GM23338 (cell line): ENCODE results near the gene SZT2.

Experiments
- CREB1 ChIP-seq: fragments of 250-450 bp; sonication (Bioruptor Pico); IDR thresholded peaks from 2 replicates; pipeline ENCODE4 v1.5.0; 2020; ENCODE audit warnings: low read depth, mild to moderate bottlenecking, moderate library complexity
- TF ChIP-seq, protein P1 (sequence below), 2 experiments: fragments of 200-600 bp in 1 of 2; sonication (generic) in 1 of 2; conservative IDR thresholded peaks; 2 replicates each; pipeline versions ENCODE4 v1.5.1 to v1.6.1; 2016 to 2017; ENCODE audit warnings: antibody characterized with exemption in 2 of 2, low read depth in 2 of 2, mild to moderate bottlenecking in 2 of 2, moderate library complexity in 1 of 2

DNA sequence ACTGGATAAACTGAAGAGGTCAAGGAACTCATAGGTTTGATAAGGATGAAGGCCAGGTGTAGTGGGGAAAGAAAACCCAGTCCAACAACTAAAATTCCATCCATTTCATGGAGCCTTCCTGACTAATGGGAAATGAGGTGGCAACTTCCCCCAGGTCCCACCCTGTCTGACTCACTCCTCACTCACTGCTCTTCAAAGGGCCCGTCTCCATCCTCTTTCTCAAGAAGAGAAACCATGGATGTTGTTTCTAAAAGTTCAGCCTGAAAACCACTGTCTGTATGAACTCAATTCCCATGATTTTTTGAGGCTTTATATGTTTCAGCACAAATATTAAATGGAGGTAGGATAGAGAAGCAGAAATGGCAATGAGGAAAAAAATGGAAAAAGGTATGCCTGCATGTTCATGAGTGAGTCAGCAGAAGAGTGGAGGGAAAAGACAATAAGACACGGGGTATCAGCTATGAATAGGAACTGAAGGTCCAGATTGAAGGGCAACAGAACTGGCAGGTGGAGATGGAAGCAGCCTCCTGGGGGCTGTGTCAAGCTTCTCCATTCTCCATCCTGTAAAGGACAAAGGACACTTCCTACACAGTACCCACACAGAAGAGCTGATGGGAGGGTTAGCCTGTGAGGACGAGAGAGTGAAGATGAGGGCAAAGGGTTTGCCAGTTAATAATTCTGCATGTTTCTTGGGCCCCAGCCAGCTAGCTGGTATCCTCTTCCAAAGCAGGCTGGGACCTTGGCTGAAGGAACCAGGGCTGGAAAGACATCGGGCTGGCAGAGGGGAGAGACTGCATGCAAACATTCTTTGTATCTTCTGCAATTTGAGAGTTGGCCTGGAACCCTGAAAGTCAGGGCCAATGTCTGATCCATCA lies 16.4 kb upstream of the SZT2 start:
- TF ChIP-seq CREB1 (CRISPR knock-in tag), result no peak
- TF ChIP-seq, protein P1, sequence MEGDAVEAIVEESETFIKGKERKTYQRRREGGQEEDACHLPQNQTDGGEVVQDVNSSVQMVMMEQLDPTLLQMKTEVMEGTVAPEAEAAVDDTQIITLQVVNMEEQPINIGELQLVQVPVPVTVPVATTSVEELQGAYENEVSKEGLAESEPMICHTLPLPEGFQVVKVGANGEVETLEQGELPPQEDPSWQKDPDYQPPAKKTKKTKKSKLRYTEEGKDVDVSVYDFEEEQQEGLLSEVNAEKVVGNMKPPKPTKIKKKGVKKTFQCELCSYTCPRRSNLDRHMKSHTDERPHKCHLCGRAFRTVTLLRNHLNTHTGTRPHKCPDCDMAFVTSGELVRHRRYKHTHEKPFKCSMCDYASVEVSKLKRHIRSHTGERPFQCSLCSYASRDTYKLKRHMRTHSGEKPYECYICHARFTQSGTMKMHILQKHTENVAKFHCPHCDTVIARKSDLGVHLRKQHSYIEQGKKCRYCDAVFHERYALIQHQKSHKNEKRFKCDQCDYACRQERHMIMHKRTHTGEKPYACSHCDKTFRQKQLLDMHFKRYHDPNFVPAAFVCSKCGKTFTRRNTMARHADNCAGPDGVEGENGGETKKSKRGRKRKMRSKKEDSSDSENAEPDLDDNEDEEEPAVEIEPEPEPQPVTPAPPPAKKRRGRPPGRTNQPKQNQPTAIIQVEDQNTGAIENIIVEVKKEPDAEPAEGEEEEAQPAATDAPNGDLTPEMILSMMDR (conservative IDR thresholded peaks at IDR 0.05; ENCODE audit: low read depth in 2 of 2), result no peak
